GM18517 (cell line): ENCODE results near the gene LMBRD2.
A peak's percentile ranks its signal among the peaks of the same experiment; 100 is the strongest.
"Not testable (repeated sequence)": the region's sequence is repeated elsewhere in the genome, so short reads cannot be mapped to it uniquely, and the experiment has no call there.

ENCODE experiments used
- ATAC-seq: cut with Tn5 transposase; IDR thresholded peaks from one replicate; pipeline ENCODE4 v1.9.1; 2021; ENCODE audit warnings: mild to moderate bottlenecking, moderate library complexity; ENCODE audit not compliant: unreplicated experiment

Gene LMBRD2

DNA sequence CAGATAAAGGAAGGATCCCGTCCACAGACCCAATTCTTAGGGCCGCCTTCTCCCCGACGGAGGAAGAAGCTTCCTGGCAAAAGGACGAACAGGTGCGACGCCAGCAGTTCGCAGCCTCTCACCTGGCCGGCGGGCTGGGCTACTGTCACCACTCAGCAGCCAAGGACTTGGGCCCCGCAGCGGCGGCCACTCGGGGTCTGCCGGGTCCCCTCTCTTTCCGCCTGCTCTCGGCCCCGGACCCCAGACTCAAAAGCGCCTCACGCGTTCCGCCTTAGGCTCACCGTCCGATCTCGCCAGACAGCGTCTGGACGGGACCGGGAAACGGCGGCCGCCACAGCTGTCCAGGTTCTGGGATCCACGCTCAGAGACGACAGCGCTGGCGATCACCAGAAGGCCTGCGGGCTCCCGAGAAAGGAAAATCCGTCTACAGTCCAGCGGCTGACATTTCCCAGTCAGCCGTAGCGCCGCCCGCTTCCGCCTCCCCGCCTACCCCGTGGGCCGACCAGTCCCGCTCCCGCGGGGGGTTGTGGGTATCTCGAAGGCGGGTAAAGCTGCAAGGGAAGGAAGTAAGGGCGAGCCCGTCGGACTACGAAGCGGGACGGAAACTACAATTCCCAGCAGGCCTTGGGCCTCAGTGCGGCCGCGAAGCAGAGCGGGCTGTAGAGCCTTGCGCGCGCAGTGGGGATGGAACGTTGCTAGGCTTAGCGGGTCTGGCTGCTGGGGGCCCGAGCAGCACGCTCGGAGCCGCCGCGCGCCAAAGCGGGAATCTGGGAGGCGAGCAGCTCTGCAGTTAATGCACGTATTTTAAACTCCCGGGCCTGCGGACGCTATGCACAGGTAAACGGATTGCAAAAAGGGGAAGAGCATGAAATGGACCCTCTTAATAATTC is at the start of gene LMBRD2, which contains the start of gene SKP2:
TSS of gene LMBRD2 (minus strand) at position 454 of the 890 bp plus-strand sequence. CDS start 8,538 bp downstream, outside the sequence.
TSS of gene SKP2 (plus strand) at position 678 of the 890 bp plus-strand sequence. CDS start at position 830, 152 bp downstream.
- ATAC-seq = peak; percentile 99

DNA sequence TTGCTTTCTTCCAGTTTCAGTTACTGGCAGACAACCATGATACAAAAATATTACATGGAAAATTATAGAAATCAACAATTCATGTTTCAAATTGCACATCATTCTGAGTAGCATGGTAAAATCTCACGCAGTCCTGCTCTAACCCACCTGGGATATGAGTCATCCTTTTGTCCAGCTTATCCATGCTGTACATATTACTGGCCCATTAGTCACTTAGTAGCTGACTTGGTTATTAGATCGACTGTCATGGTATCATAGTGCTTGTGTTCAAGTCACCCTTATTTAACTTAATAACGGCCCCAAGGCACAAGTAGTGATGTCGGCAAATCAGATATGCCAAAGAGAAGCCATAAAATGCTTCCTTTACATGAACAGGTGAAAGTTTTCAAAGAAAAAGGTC is 48.8 kb upstream of the LMBRD2 start:
- ATAC-seq = no peak

DNA sequence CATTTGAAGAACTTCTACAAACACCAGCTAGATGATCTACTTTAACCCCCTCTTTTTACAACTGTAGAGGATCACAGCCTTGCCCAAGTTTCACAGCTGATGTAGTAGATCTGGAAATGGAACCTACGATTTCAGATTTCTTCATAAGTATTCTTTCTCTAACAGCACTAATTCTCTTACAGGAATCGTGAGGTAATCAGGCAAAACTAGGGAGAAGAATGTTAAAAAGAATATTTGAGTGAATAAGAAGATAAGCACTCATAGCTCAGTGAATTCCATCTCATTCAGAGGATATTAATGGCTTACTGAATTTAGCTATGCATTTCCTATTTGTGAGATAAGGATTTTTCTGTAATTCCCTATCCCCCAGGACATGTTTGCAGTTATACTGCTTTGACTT is 47.9 kb upstream of the LMBRD2 start:
- no peak for ATAC-seq

DNA sequence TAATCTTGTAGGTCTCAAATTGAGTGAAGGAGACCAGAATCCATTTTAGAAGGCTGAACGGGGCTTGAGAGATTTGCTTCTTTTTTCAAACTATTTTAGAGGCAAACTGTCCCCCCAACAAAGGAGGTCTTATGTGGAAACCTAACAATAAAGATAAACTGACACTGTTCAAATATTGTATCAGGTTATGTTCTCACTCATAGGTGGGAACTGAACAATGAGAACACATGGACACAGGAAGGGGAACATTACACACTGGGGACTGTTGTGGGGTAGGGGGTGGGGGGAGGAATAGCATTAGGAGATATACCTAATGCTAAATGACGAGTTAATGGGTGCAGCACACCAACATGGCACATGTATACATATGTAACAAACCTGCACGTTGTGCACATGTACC is 47.1 kb upstream of the LMBRD2 start:
- ATAC-seq = not testable (repeated sequence)

DNA sequence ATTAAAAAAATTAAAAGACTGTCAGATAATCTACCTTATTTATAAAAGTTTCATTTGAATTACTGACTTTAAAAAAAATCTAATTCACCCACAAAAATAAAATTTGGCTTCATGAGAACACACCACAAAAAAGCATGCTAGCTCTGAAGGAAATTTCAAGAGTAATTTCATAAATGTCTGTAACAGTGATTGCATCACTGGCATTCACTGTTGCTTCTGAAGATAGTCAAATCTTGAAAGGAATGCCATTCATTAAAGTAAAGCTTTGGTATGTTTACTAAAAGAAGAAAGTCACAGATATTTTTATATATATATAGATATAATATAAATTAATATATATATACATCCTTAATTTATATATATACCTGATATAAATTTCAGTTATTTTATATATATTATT is 46.6 kb upstream of the LMBRD2 start:
- no peak for ATAC-seq

DNA sequence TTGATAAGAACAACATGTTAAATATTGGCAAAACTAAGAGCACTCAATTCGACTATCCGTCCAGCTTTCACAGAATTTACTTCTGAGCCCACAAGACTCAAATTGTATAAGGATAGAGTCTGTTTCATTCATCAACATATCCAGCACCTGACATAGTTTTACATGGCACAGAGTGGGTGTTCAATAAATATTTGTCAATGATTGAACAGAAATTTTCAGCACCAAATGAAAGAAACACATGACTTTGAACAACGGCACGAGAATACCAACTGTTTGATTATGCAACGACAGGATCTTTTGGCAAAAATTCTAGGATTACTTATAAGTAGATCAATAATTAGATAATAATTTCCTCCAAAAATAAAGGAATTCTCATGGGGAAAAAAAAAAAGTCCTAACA is 42.1 kb upstream of the LMBRD2 start:
- no peak for ATAC-seq

DNA sequence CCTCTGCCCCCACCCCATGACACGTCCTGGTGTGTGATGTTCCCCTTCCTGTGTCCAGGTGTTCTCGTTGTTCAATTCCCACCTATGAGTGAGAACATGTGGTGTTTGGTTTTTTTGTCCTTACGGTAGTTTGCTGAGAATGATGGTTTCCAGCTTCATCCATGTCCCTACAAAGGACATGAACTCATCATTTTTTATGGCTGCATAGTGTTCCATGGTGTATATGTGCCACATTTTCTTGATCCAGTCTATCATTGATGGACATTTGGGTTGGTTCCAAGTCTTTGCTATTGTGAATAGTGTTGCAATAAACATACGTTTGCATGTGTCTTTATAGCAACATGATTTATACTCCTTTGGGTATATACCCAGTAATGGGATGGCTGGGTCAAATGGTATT is 32.7 kb upstream of the LMBRD2 start:
- ATAC-seq = not testable (repeated sequence)

DNA sequence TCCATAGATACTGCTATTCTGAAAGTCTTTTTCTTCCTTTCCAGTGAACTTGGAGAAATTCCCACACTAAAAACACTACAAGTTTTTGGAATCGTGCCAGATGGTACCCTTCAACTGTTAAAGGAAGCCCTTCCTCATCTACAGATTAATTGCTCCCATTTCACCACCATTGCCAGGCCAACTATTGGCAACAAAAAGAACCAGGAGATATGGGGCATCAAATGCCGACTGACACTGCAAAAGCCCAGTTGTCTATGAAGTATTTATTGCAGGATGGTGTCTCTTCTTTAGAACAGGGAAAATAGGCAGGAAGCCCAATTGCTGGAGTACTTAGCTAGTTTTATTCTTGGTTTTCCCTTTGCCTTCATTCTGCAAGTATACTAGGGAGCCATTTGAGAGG is 30.1 kb upstream of the LMBRD2 start:
- no peak for ATAC-seq

DNA sequence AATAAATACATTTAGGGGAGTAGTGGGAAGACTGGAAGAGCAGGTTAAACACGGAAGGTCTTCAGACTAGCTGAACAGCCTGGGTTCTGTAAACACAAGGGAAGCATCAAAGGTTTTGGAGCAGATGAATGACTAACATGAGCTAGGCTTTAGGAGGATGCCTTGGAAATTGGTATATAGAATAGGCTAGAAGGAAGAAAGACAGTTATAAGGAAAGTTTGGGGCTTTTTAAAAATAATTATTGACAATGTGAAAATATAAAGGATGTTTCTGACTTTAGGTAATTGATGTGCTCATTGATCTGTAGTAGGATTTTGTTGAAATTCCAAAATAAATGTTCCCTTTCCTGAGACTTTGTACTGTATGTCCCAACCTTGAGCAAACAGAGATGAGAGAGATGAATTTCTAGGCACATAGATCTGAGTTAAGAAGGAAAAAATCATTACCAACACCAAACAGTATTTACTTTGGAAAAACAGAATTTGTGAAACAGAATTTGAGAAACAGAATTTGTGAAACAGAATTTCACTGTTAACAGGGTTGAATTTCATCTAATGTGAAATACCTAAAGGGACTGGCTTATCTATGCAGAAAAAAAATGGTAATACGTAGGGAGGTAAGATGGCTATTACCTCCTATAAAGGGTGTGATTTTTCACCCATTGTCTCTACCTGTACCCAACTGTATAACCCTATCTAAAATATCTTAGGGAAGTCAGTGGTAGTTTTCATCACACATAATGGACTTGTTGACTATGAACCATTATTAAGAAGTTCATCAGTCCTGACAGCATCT is 29.1 kb upstream of the LMBRD2 start:
- ATAC-seq = no peak

DNA sequence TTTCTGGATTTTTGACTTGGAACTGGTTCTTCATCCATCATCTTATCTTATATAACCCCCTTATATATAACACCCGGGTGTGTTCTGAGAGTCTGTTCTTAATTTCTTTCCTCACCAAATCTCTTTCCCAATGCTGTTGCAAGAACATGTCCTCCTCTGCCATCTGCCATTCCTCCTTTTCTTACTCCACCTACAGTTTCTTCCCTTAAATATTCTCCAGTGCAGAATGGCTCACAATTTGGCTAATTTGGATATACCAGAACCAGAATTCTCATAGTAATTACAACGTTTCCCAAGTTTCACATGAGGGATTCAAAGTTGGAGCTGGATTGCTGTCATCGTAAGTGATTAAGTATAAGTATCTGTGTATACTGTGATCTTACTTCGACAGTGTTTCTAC is 28.3 kb upstream of the LMBRD2 start:
- ATAC-seq = no peak

DNA sequence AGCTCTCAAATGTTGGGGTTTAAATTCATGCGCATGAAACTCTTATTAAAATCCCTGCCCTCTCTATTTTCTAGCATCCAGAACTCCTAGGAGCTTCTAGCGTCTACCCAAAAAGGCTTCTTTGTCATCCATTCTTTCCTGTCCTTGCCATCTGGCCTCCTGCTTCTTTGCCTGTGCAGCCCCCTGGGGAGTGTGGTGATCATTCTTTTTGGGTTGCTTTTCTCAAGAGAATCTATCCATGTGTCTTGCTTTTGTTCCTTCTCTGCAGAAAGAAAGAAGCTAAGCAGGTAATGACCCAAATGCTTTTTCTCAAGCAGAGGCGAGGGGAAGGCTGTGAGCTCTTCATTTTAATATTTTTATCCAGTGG is 26.8 kb upstream of the LMBRD2 start:
- no peak for ATAC-seq

DNA sequence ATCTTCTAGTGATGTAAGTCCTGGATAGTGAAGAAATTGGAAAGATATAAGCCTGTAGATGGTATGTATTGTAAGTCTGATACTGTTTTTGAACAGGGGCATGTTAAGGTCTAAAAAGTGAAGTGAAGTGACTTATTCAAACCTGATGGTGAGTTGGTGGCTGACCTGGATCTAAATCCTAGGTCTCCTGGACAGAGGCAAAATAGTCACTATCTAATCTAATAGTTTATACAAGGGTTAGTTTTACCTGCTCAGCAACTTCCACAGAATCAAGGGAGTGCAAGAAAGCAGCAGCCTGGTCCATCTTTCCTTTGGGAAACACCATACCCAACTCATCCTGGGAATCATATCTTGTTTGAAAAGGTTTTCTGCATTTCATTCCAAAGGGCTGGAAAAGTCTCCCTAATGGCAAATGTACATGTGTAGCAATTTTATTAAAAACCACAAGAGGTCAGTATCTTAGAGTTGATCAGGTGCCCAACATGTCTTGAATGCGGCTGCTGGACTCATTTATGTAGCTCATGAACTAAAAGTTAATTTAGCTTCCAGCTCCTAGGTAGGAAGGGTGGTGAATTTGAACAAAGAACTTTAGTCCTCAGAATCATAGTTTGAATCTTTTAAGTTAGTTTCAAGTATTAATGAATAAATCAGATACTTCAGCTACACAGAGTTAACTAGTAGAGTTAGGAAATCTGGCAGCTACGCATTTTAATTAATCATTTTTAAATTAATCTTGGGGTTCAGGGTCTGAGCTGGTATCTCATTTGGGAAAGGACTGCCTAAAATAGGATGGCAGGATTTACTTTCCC is 26.2 kb upstream of the LMBRD2 start:
- no peak for ATAC-seq

DNA sequence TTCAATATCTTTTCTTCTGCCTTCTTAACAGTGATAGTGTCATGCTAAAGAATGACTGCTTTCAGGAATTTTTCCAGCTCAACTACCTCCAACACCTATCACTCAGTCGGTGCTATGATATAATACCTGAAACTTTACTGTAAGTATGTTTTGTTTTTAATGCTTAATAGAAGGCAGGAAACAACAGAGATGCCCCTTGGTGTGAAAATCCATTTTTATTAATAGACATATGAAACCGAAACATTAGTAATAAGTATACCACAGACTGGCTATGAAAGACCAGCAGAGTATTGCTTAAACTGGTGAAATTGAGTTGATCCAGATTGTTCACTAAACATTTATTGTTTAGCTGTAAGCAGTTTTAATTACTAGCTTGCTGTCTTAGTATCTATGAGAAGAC is 25.5 kb upstream of the LMBRD2 start:
- peak; percentile 100 for ATAC-seq

DNA sequence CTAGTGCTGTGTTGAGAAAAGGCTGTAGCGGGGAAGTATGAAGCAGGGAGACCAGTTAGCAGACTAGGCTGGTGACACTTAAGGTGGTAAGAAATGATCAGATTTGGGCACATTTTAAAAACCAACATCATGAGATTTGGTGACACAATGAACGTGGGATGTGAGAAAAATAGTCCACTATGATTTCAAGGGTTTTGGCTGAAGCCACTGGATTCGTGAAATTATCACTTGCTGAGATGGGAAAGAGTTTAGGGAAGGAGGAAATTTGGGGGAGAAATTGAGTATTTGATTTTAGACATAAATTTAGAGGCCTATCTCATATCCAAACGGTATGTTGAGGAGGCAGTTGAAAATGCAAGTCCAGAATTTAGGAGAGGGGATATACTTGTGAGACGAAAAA is 23.4 kb upstream of the LMBRD2 start:
- no peak for ATAC-seq

DNA sequence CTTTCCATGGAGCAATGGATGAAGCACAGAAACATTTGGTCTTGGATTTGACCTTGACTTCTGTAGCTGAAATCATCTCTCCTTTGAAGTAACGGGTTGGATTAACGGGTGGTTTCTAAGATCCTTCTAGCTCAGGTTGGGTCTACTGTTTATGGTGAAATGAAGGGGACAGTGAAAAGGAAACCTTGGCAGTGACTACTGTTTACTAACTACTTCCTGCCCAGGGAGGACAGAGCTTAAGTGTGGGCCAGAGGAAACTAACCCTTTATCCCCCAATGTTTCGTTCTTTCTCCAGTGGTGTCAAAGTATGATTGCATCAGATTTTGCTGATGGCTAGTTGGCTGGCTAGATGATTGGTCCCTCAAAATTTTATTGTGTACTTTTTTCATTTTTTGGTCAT is 22.4 kb upstream of the LMBRD2 start:
- ATAC-seq = no peak

DNA sequence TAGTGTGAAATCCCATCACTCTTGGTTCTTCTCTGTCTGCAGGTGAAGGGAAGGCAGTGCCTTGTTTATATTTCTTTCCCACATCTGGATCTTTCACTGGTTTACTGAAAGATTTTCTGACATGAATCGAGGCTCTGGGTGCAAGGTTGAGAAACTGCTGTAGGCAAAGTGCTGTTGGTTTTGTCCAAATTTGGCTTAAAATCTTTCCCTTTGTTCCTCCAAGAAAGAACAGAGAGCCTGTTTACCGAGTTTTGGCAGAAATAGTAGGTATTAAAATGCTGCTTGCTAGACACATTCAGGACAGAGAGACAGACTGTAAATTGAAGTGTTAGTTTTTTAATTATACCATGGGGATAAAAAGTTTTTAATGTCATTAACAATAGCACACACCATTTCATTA is 21.7 kb upstream of the LMBRD2 start:
- ATAC-seq = no peak

DNA sequence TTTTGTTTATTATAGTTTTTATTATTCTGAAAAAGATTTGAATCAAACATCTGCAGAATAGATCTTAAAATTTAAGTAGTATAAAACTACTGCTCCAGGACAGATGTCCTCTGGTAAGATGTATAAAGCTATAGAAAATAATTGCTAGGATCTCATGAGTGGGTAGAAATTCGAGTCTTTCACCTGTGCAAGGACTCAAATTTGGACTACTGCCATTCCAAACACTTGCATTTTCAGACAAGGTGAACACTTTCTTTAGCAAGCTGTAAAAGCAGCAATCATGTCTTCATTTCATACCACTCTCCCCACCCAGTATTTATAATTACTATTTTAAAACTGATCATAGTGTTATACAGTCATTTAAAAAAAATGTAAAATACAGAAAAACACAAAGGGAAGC is 20.9 kb upstream of the LMBRD2 start:
- no peak for ATAC-seq

DNA sequence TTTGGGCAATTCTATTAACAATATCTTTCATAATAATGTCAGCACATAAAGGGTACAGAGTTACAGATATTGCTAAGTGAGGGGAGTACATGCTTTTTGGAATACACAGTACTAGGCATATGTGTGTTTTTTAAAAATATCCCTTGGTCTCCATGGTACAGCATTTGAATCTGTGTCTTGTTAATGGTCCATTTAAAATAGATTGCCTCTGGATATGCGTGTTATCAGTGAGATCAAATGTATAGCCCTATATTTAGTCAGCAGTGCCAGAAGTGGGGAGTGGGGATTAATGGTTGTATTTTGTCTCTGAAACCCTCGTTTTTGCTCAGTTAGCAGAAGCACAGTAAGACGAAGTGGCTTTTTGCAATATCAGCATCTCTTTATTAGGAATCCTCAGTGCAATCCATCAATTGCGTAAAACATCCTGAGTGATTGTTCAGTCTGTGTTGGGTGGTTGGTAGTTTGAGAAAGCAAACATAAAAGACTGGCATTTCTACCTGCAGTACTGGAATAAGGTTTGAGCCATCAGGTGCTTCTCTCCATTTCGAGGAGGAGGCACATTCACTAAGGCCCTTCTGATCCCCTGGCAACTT is 19.2 kb upstream of the LMBRD2 start:
- no peak for ATAC-seq

DNA sequence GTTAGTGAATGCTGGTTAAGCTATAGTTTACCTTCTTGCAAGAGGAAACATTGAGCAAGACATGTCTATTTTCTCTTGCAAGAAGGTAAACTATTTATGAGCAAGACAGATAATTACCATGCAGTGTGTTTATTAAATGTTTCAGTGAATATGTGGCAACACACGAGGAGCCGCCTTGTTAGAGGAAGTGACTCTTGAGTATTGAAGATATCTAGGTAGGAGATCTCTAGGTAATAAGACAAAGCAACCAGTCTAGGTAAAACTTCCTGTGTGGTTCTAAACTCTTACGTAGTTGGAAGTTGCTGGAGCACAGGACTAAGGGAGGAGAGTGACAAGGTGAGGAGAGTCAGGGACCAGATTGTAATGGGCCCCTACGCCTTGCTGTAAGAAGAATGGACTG is 17.1 kb upstream of the LMBRD2 start:
- no peak for ATAC-seq

DNA sequence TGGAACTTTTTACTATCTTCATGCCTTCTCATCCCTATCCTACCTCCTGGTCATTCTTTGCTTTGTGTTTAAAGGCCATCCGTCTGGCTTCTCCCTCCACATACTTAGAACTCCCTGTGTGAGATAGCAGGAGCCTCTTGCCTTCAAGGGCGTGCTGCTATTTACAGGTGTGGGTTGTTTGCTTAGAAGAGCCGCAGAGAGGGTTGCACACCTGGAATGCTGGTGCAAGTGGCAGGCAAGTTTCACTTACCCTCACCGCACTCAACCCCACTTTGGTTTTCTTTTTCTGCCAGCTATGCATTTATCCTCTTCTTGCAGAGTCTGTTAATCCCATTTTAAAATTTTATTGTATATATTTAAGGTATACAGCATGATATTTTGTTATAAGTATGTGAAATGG is 12.8 kb upstream of the LMBRD2 start:
- no peak for ATAC-seq
